GM18858 (cell line): ENCODE results near the gene CAMK2A.

Experiments
- ATAC-seq: cut with Tn5 transposase; IDR thresholded peaks from one replicate; pipeline ENCODE4 v1.9.1; 2021; ENCODE audit not compliant: unreplicated experiment

The CAMK2A gene

GRCh38 chr5:150289551-150290390 is at the start of gene CAMK2A:
Gene CAMK2A (minus strand): TSS chr5:150289773. CDS start chr5:150289625, 148 bp downstream.
- no peak for ATAC-seq

- ATAC-seq = no peak
Measured at GRCh38 chr5:150339165-150339564, 49.6 kb upstream of the CAMK2A start.

GRCh38 chr5:150338546-150338945 is 49.0 kb upstream of the CAMK2A start:
- ATAC-seq = no peak

GRCh38 chr5:150335778-150336177 is 46.2 kb upstream of the CAMK2A start:
- ATAC-seq = no peak

- no peak for ATAC-seq
Measured at GRCh38 chr5:150333400-150333799, 43.8 kb upstream of the CAMK2A start.

GRCh38 chr5:150329881-150330876 is 40.6 kb upstream of the CAMK2A start:
- no peak for ATAC-seq

GRCh38 chr5:150329038-150329437 is 39.5 kb upstream of the CAMK2A start:
- no peak for ATAC-seq

GRCh38 chr5:150328515-150328914 is 38.9 kb upstream of the CAMK2A start:
- ATAC-seq = no peak

- no peak for ATAC-seq
Measured at GRCh38 chr5:150327139-150327538, 37.6 kb upstream of the CAMK2A start.

- ATAC-seq = no peak
Measured at GRCh38 chr5:150326707-150327106, 37.1 kb upstream of the CAMK2A start.

- no peak for ATAC-seq
Measured at GRCh38 chr5:150325426-150325825, 35.9 kb upstream of the CAMK2A start.

- ATAC-seq = no peak
Measured at GRCh38 chr5:150323819-150324218, 34.2 kb upstream of the CAMK2A start.

GRCh38 chr5:150323092-150323491 is 33.5 kb upstream of the CAMK2A start:
- no peak for ATAC-seq

- ATAC-seq = no peak
Measured at GRCh38 chr5:150322202-150322601, 32.6 kb upstream of the CAMK2A start.

- ATAC-seq = no peak
Measured at GRCh38 chr5:150321784-150322183, 32.2 kb upstream of the CAMK2A start.

- no peak for ATAC-seq
Measured at GRCh38 chr5:150321211-150321610, 31.6 kb upstream of the CAMK2A start.

- ATAC-seq = no peak
Measured at GRCh38 chr5:150320044-150320613, 30.6 kb upstream of the CAMK2A start.

GRCh38 chr5:150319484-150319790 is 29.9 kb upstream of the CAMK2A start:
- ATAC-seq = no peak

- no peak for ATAC-seq
Measured at GRCh38 chr5:150318613-150319483, 29.3 kb upstream of the CAMK2A start.
